GM18520 (cell line): ENCODE results near the gene RAB23.

Experiments
- ATAC-seq: cut with Tn5 transposase; IDR thresholded peaks from one replicate; pipeline ENCODE4 v1.9.1; 2021; ENCODE audit not compliant: unreplicated experiment

RAB23 gene

GRCh38 chr6:57138026-57138425, 84.1 kb downstream of the RAB23 start:
- no peak for ATAC-seq

GRCh38 chr6:57137350-57137749, 84.8 kb downstream of the RAB23 start:
- ATAC-seq, result peak; percentile 46
